SIG-M5 treated with dmso at 0.1 percent for 504 hours (cell line): Measurements from ENCODE around the gene ORMDL2.
A peak's percentile ranks its signal among the peaks of the same experiment; 100 is the strongest.

Experiments
- DNase-seq: peaks from one replicate; lab custom pipeline; 2025; ENCODE audit not compliant: unreplicated experiment; lab: John Stamatoyannopoulos, UW

The ORMDL2 gene

DNA sequence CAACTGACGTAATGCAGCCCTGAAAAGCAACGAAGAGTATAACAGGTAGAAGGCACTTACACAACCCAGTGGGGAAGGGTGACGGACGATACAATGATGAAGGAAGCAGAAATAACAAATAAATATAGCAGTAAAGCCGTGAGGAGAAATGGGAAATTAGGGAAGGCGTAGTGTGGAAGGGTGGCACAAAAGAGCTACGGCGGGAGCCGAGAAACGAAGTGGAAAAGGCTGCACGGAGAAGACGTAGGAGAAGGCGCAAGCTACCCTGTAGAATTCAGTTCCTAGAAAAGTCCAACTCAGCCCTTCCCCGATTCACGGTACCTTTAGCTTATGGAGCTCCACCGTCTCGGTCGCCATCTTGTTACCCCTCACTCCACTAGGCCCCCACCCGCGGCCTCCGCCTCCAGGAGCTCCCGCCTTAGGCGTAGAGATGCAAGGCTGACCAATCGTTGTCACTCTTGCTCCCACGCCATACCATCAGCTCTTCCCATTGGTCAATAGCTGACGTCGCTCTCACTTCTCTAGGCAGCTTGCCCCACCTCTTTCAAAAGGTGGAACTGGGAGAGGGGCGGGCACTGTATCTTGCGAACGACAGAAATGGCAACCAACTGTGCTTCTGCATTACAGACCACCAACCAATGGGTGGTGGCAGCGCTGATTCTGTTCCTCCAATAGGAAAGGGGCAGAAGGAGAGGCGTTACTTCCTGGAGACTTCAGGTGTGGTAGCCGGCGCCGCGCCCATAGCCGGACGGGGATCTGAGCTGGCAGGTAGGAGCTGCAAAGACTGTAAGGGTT, at the start of gene ORMDL2, which contains the start of gene SARNP:
Gene ORMDL2 (plus strand): TSS at position 697 of the 795 bp plus-strand sequence. CDS start 959 bp downstream, outside the sequence.
Gene SARNP (minus strand): TSS at position 380 of the 795 bp plus-strand sequence. CDS start 23 bp downstream, at position 357.
- DNase-seq, result peak; percentile 100

DNA sequence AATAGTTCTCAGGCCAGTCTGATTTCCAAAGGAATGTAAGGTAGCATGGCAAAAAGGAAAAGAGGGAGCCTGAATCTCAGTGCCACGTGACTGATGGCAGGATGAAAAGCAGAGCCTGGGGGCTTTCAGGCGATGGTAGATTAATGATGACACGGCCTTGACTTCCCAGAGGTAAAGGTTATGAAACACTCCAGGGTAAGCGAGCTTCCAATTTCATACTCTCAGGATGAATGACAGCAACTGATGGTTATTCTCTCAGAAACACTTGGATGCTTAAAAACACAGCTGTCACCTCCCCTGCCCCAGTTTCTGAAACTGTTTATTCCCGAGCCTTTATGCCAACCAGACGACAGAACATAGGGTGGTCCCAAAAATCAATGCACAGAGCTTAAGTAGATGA, 46.1 kb upstream of the ORMDL2 start:
- DNase-seq, result no peak

- no peak for DNase-seq
Measured at GRCh38 chr12:55777856-55778255, 40.0 kb upstream of the ORMDL2 start.

- DNase-seq, result no peak
Measured at GRCh38 chr12:55780685-55781084, 37.2 kb upstream of the ORMDL2 start.

GRCh38 chr12:55788546-55788945, 29.3 kb upstream of the ORMDL2 start:
- no peak for DNase-seq

GRCh38 chr12:55789171-55789570, 28.7 kb upstream of the ORMDL2 start:
- no peak for DNase-seq

GRCh38 chr12:55789893-55790292, 27.9 kb upstream of the ORMDL2 start:
- DNase-seq, result no peak

DNA sequence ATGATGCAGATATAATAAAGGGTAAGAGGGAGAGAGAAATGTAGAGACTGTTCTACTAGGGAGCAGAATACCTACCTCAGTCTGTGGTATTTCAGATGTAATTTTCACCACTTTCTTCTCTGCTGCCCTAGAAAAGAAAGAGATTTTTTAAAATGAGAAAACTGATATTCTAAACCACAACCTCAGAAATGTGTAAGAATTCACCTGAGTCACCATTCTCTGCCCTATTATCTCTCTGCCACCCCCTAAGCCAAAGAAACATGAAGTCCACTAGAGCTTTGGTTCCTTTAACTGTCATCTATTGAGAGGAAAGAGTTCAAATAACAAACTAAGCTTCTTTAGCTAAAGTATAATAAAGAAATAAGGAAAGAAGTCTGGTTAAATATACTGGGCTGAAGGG, 21.9 kb upstream of the ORMDL2 start:
- DNase-seq, result no peak

GRCh38 chr12:55797068-55797467, 20.8 kb upstream of the ORMDL2 start:
- DNase-seq, result peak; percentile 20

DNA sequence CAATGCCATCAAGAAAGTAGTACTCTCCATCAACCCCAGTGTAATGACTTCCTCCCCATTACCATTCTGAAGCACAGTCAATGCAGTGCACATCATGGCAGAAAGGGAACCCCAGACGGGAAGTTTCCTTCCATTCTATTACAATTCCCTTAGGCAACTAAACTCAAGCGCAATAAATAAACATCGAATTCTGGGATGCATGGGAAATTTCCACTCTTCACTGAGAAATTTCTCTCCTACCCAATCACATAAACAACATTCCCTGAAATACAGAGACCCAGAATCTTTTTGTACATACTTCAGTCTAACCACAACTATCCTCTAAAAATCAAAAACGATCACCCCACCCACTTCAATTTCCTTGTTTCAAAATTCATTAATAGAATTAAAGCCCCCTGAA, 20.3 kb upstream of the ORMDL2 start:
- DNase-seq, result no peak

DNA sequence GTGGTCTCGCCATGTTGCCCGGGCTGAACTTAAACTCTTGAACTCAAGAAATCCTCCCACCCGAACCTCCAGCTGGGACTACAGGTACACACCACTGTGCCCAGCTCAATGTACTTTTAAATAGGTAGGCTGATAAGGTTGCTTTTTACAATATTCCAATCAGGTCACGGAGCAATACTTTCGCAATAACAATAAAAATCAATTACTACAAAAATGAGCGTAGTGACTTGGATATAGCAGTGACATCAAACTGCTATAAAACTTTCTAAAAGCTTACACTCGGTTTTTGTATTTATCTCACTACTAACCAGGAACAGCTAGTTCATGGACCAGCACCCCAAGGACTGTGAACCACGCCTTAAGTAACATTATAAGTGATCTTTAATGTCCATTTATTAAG, 10.9 kb upstream of the ORMDL2 start:
- DNase-seq, result no peak

GRCh38 chr12:55809274-55809673, 8.6 kb upstream of the ORMDL2 start:
- DNase-seq, result no peak

- no peak for DNase-seq
Measured at GRCh38 chr12:55812088-55812487, 5.8 kb upstream of the ORMDL2 start.

- DNase-seq, result no peak
Measured at GRCh38 chr12:55814257-55814656, 3.6 kb upstream of the ORMDL2 start.

DNA sequence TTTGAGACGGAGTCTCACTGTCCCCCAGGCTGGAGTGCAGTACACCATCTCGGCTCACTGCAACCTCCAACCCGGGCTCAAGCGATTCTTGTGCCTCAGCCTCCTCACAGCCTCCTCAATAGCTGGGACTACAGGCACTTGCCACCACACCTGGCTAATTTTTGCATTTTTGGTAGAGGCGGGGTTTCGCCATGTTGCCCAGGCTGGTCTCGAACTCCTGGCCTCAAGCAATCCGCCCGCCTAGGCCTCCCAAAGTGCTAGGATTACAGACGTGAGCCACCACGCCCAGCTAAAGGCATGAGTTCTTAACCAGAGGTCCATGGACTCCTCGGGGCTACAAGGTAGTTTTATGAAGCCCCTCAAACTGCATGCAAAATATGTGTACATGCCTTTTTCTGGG, 2.4 kb upstream of the ORMDL2 start:
- DNase-seq, result no peak

DNA sequence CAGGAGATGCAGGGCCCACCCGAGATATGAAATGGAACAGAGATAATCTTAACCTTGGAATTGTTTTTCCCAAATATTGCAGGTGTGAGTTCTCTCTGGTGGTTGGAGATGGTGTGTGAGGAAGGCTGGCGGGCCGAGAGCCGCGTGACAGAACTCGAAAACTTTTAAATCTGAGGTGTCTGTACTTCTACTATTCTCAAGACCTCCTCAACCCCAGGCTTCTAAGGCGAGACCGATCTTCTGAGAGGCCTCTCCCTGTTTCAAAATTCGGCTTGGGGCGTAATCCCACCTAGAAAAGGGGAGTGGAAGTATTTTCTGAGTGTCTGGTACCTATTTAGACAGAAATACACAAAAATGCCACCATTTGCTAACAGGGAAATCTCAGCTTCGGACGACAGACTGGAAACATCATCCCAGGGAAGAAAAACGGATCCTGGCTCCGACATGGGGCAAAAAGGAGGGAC, 928 bp upstream of the ORMDL2 start:
- DNase-seq, result no peak

GRCh38 chr12:55818140-55818728, 393 bp downstream of the ORMDL2 start:
- DNase-seq, result peak; percentile 86

DNA sequence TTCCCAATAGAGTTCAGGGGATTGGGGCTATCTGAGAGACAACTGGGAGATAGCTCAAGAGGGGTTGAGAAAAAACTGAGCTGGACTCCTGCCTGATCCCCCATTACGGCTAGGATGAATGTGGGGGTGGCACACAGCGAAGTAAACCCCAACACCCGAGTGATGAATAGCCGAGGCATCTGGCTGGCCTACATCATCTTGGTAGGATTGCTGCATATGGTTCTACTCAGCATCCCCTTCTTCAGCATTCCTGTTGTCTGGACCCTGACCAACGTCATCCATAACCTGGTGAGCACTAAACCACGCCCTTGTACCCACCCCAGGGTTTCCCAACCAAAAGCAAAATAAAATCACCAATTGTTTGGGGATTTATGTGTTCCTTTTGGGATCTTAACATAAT, 1.0 kb downstream of the ORMDL2 start:
- no peak for DNase-seq

DNA sequence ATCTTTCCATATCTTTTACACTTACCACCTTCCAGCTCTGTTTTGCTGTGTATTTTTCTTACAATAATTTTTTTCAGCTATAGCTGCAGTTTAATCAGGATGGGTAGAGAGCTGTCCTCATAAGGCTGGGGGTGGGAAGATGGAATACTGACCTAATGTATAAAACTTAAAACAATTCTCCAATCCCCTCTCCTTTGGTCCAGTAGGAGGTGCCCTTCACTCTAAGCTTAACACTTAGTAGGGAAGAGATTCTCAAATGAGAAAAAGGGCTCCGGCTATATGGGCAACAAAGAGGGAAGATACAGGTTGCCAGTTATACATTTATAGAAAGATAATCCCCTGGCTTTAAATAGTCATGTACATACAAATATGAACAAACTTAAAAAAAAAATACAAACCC, 2.8 kb downstream of the ORMDL2 start:
- no peak for DNase-seq

GRCh38 chr12:55822228-55822627, 4.4 kb downstream of the ORMDL2 start:
- DNase-seq, result no peak

GRCh38 chr12:55823419-55823818, 5.6 kb downstream of the ORMDL2 start:
- no peak for DNase-seq

GRCh38 chr12:55824726-55825125, 6.9 kb downstream of the ORMDL2 start:
- no peak for DNase-seq
